GM19452 (cell line): Measurements from ENCODE around the gene PRKD1.
"Not testable (repeated sequence)": the region's sequence is repeated elsewhere in the genome, so short reads cannot be mapped to it uniquely, and the experiment has no call there.

Experiments used
- ATAC-seq: cut with Tn5 transposase; IDR thresholded peaks from one replicate; pipeline ENCODE4 v1.9.1; 2021; ENCODE audit not compliant: unreplicated experiment

PRKD1 gene

DNA sequence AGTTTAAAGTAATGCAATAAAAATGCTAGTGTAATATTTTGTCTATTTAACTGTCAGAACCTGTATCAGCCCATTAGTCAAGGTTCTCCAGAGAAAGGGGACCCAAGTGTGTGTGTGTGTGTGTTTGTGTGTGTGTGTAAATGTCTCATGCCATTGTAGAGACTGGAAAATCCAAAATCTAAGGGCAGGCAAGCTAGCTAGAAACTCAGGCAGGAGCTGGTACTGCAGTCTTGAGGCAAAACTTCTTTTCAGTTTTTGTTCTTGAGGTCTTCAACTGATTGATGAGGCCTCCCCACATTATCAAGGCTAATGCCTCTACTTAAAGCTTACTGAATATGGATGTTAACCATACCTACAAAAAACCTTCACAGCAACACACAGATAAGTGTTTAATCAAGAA is 126.7 kb downstream of the PRKD1 start:
- ATAC-seq: no peak

DNA sequence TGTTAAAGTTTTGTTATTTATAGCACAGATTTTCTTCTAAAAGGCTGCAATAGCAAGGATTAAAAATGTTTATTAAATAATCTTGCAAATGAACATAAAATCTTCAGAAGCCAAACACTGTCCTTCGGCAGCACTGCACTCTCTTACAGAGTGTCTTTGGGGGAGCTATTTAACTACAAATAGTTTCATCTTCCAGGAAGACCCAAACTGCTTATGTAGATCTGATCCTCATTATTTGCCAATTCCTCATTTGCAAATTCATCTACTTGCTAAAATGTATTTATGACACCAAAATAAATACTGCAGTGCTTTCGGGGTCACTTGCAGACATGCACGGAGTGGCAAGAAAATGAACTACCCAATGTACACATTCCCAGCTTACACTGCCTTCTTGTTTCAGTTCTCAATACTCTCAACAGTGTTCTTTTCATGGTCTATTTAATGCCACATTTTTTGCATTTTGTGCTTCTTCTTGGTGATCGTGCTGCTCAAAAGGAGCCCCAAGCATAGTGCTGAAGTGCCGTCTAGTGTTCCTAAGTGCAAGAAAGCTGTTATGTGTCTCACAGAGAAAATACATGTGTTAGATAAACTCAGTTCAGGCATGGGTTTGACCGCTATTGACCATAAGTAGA is 128.1 kb downstream of the PRKD1 start:
- ATAC-seq: peak; percentile 61

- no peak for ATAC-seq
Observed at GRCh38 chr14:29798811-29799210, 128.8 kb downstream of the PRKD1 start.

- ATAC-seq: no peak
Observed at GRCh38 chr14:29798108-29798663, 129.5 kb downstream of the PRKD1 start.

GRCh38 chr14:29796853-29797252 is 130.8 kb downstream of the PRKD1 start:
- ATAC-seq: no peak

GRCh38 chr14:29789475-29789874 is 138.2 kb downstream of the PRKD1 start:
- no peak for ATAC-seq

- ATAC-seq: no peak
Observed at GRCh38 chr14:29788093-29788492, 139.6 kb downstream of the PRKD1 start.

- no peak for ATAC-seq
Observed at GRCh38 chr14:29783556-29783955, 144.1 kb downstream of the PRKD1 start.

- ATAC-seq: no peak
Observed at GRCh38 chr14:29782041-29782440, 145.6 kb downstream of the PRKD1 start.

- not testable (repeated sequence) for ATAC-seq
Observed at GRCh38 chr14:29777142-29777541, 150.5 kb downstream of the PRKD1 start.

- ATAC-seq: no peak
Observed at GRCh38 chr14:29773990-29774389, 153.7 kb downstream of the PRKD1 start.

DNA sequence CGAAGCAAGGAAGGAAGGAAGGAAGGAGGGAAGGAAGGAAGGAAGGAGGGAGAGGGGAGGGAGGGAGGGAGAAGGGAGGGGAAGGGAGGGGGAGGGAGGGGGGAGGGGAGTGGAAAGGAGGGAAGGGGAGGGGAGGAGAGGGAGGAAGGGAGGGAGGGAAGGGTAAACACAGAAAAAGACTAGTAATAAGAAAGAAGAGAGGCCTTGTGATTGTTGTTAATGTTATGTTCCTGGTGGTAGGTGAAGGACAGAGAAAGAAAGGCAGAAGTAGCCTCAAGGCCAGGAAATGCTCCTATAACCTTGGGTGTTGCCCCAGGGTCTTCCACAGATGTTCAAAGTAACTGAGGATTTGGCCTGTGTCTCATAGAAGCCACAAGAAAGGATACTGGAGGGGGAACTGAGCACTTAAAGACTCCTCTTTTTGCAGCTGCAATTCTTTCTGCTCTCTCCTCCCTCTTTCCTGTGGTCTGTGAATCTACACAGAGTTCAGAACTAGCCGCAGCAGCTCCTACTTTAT is 164.2 kb downstream of the PRKD1 start:
- no peak for ATAC-seq

DNA sequence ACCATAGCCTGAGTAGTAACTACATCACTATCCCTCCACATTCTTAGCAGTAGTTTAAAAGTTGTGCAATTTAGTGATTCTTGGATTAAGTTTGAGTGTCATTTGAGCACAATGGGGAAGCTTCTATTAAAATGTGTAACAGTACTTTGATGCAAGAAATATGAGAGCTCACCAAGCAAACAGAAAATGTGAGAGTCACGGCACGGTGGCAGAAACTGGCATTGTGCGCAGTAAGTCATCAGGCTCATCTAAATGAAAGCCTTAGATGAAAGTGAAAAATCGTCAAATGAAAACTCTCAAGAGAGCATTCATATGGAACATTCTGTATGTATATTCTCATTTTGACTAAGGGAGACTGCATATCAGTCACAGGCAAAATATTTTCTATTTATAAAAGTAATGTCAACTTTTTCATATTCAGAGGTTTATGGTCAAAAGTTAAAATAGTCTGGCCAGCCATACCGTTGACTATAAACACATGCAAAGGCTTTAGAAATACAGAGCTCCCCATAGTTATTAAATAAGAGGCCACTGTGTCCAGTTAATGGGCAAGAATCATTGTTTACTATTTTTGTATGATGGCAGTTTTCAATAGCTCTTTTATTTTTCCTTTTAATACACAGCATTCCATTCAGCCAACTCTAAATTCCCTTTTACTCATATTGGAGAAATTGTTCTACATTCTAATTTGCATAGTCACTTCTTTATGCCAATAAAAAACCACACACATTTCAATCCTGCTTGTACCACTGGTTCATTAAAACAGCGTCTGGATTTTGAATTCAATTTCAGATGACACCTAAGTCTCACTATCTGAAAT is 167.9 kb downstream of the PRKD1 start:
- peak; percentile 95 for ATAC-seq

GRCh38 chr14:29757711-29758233 is 169.9 kb downstream of the PRKD1 start:
- no peak for ATAC-seq

GRCh38 chr14:29757188-29757680 is 170.4 kb downstream of the PRKD1 start:
- ATAC-seq: no peak

GRCh38 chr14:29756019-29756385 is 171.6 kb downstream of the PRKD1 start:
- no peak for ATAC-seq

GRCh38 chr14:29755311-29756018 is 172.2 kb downstream of the PRKD1 start:
- no peak for ATAC-seq

GRCh38 chr14:29754134-29754533 is 173.5 kb downstream of the PRKD1 start:
- no peak for ATAC-seq

DNA sequence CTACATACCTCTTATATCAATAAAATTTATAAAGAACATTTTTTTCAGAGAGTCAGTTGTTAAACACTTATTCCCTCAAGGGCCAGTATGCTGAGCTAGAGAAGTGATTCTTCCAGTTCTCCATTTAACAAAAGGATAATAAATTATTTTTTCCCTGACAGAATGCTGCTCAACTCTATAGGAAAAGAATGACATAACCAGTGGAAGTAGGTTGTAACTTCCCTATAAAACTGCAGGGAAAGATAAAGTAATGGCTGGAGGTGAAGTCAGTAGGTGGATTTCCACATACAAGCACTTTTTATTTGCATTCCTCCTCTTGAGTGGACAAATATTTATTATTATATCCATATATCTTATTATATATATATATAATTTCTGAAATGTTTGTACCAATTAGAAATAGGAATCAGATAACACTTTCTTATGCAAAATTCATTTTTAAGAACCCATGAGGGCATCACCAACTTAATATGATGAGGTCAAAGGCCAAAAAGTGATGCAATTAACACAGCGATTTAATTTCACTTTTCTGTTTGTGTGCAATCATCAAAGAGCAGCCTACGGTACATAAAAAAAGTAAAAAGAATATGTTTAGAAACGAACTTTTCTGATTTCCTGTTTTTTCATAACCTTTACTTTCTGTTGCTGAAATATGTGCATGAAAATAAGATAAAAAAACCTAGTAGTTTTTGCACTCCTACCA is 175.3 kb downstream of the PRKD1 start:
- ATAC-seq: no peak

DNA sequence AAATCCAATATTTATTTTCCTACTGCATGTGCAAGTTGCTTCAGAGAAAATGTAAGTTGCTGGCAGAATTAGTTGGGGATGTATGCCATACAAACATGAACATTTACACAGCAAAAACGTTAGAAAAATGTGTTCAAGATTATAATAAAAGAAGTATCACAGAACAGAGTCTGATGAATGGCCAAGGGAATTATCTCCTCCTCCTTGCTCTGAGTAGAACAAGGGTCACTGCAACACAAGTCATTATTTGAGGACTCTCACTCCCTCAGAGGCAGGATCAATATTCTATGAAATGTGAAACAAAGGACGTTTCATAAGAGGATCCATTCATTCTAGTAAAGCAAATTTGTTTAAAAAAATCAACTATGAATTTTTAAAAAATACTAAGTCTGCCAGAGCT is 177.8 kb downstream of the PRKD1 start:
- ATAC-seq: no peak
